Measurements from ENCODE around the gene CDH4.

- TF ChIP-seq CTCF (IDR thresholded peaks at IDR 0.05) = no peak
- TF ChIP-seq ZFX (IDR thresholded peaks at IDR 0.05; ENCODE audit: borderline replicate concordance) = no peak
Observed at GRCh38 chr20:61525781-61526431, 273.8 kb downstream of the CDH4 start.
